H9 (cell line): ENCODE measurements around the gene TNFAIP2. TPM values are rescaled to one million over a fixed set of nuclear protein-coding genes. Genes with fewer than 3 reads are reported as not detected.
A peak's percentile ranks its signal among the peaks of the same experiment; 100 is the strongest.

Experiments
- DNase-seq: peaks from one replicate; pipeline ENCODE4 v3.0.0-alpha.2; 2017
- H2AFZ ChIP-seq: one replicate; pipeline ENCODE4 v1.6.1; 2013; ENCODE audit warnings: mild to moderate bottlenecking, low read length, control low read depth, moderate library complexity
- H2AK5ac ChIP-seq: 2 replicates; pipeline ENCODE4 v1.6.1; 2013; ENCODE audit warnings: low read length, control low read depth, mixed read lengths; ENCODE audit not compliant: insufficient read length
- H2BK120ac ChIP-seq: one replicate; pipeline ENCODE4 v1.6.1; 2013; ENCODE audit warnings: low read depth, mild to moderate bottlenecking, low read length, control low read depth, inconsistent platforms; ENCODE audit not compliant: poor library complexity, severe bottlenecking
- H2BK12ac ChIP-seq: 2 replicates; pipeline ENCODE4 v1.6.1; 2013; ENCODE audit warnings: low read length, control low read depth, mixed read lengths, low read depth; ENCODE audit not compliant: insufficient read length
- H2BK15ac ChIP-seq: 2 replicates; pipeline ENCODE4 v1.6.1; 2013; ENCODE audit warnings: low read depth, low read length, control low read depth
- H2BK20ac ChIP-seq: one replicate; pipeline ENCODE4 v1.6.1; 2013; ENCODE audit warnings: low read depth, mild to moderate bottlenecking, low read length, control low read depth, inconsistent platforms; ENCODE audit not compliant: poor library complexity, severe bottlenecking
- H2BK5ac ChIP-seq: 2 replicates; pipeline ENCODE4 v1.6.1; 2013; ENCODE audit warnings: low read length, control low read depth, mixed read lengths; ENCODE audit not compliant: insufficient read length
- H3K14ac ChIP-seq: 2 replicates; pipeline ENCODE4 v1.6.1; 2013; ENCODE audit warnings: low read length, control low read depth; ENCODE audit not compliant: insufficient read depth
- H3K18ac ChIP-seq: 2 replicates; pipeline ENCODE4 v1.6.1; 2013; ENCODE audit warnings: low read depth, mild to moderate bottlenecking, mixed read lengths, low read length, control low read depth; ENCODE audit not compliant: insufficient read length
- H3K23ac ChIP-seq: 2 replicates; pipeline ENCODE4 v1.6.1; 2013; ENCODE audit warnings: low read length, control low read depth, mixed read lengths, low read depth; ENCODE audit not compliant: insufficient read length
- H3K23me2 ChIP-seq: 2 replicates; pipeline ENCODE4 v1.6.1; 2013; ENCODE audit warnings: low read depth, mild to moderate bottlenecking, mixed read lengths, low read length, control low read depth; ENCODE audit not compliant: insufficient read length, poor library complexity, severe bottlenecking
- H3K27ac ChIP-seq: 2 replicates; pipeline ENCODE4 v1.5.1; 2013; ENCODE audit warnings: low read length, control low read depth, mixed read lengths, low read depth; ENCODE audit not compliant: insufficient read length
- H3K27me3 ChIP-seq: 2 replicates; pipeline ENCODE4 v1.6.1; 2013; ENCODE audit warnings: low read length, control low read depth, inconsistent platforms; ENCODE audit not compliant: insufficient read depth
- H3K4ac ChIP-seq: 2 replicates; pipeline ENCODE4 v1.6.1; 2013; ENCODE audit warnings: low read depth, mild to moderate bottlenecking, control low read depth, inconsistent platforms, low read length, moderate library complexity
- H3K4me1 ChIP-seq: 2 replicates; pipeline ENCODE4 v1.6.1; 2013; ENCODE audit warnings: low read length, control low read depth, inconsistent platforms; ENCODE audit not compliant: insufficient read depth
- H3K4me2 ChIP-seq: 2 replicates; pipeline ENCODE4 v1.6.1; 2013; ENCODE audit warnings: low read length, control low read depth, mixed read lengths; ENCODE audit not compliant: insufficient read length, insufficient read depth
- H3K56ac ChIP-seq: 2 replicates; pipeline ENCODE4 v1.6.1; 2013; ENCODE audit warnings: low read depth, mild to moderate bottlenecking, mixed read lengths, low read length, control low read depth; ENCODE audit not compliant: insufficient read length
- H3K79me1 ChIP-seq: 2 replicates; pipeline ENCODE4 v1.6.1; 2013; ENCODE audit warnings: low read depth, mild to moderate bottlenecking, moderate library complexity, low read length, control low read depth, inconsistent platforms; ENCODE audit not compliant: insufficient read depth, poor library complexity, severe bottlenecking
- H3K79me2 ChIP-seq: 2 replicates; pipeline ENCODE4 v1.6.1; 2013; ENCODE audit warnings: low read length, control low read depth, inconsistent platforms; ENCODE audit not compliant: insufficient read depth
- H3K9ac ChIP-seq: 2 replicates; pipeline ENCODE4 v1.6.1; 2013; ENCODE audit warnings: low read length, control low read depth, mixed read lengths; ENCODE audit not compliant: insufficient read length; ENCODE audit errors: extremely low read depth
- H3K9me3 ChIP-seq: one replicate; pipeline ENCODE4 v1.6.1; 2013; ENCODE audit warnings: low read depth, low read length, inconsistent platforms; ENCODE audit not compliant: control insufficient read depth
- H3T11ph ChIP-seq: one replicate; pipeline ENCODE4 v1.6.1; 2013; ENCODE audit warnings: mild to moderate bottlenecking, low read length, control low read depth, inconsistent platforms
- H4K20me1 ChIP-seq: one replicate; pipeline ENCODE4 v1.6.1; 2013; ENCODE audit not compliant: control insufficient read depth, insufficient read length, insufficient read depth
- H4K5ac ChIP-seq: 2 replicates; pipeline ENCODE4 v1.6.1; 2013; ENCODE audit warnings: low read depth, mild to moderate bottlenecking, mixed read lengths, low read length, control low read depth; ENCODE audit not compliant: insufficient read length
- H4K8ac ChIP-seq: replicated peaks from 2 replicates; pipeline ENCODE4 v1.6.1; 2013; ENCODE audit warnings: low read length, control low read depth, mixed read lengths, low read depth; ENCODE audit not compliant: insufficient read length
- H4K91ac ChIP-seq: 2 replicates; pipeline ENCODE4 v1.6.1; 2013; ENCODE audit warnings: low read depth, mild to moderate bottlenecking, moderate library complexity, mixed read lengths, low read length, control low read depth; ENCODE audit not compliant: insufficient read length
- H3K27ac Mint-ChIP-seq, 3 experiments: 2 replicates in 2 of 3; 3 replicates in 1 of 3; pipeline ENCODE4 v1.8.0; 2020 to 2021; ENCODE audit warnings: mixed read lengths in 3 of 3, mild to moderate bottlenecking in 1 of 3, moderate library complexity in 1 of 3
- H3K27me3 Mint-ChIP-seq: 2 replicates; pipeline ENCODE4 v1.8.0; 2021; ENCODE audit warnings: low read depth, mild to moderate bottlenecking, moderate library complexity, mixed read lengths
- H3K36me3 Mint-ChIP-seq, 3 experiments: 2 replicates in 2 of 3; 3 replicates in 1 of 3; pipeline ENCODE4 v1.8.0; 2020 to 2021; ENCODE audit warnings: low read depth in 3 of 3, mixed read lengths in 3 of 3; ENCODE audit not compliant: insufficient read depth in 1 of 3
- H3K4me1 Mint-ChIP-seq, 2 experiments: 2 replicates each; pipeline ENCODE4 v1.8.0; 2020; ENCODE audit warnings: mixed read lengths in 2 of 2
- H3K4me3 Mint-ChIP-seq, 2 experiments: 2 replicates in 1 of 2; 3 replicates in 1 of 2; pipeline ENCODE4 v1.8.0; 2020 to 2021; ENCODE audit warnings: mild to moderate bottlenecking in 2 of 2, mixed read lengths in 2 of 2, moderate library complexity in 1 of 2
- H3K9me3 Mint-ChIP-seq, 2 experiments: 2 replicates in 1 of 2; 3 replicates in 1 of 2; pipeline ENCODE4 v1.8.0; 2020; ENCODE audit warnings: mild to moderate bottlenecking in 2 of 2, mixed read lengths in 2 of 2, moderate library complexity in 1 of 2
- CTCF ChIP-seq: fragments of 200-600 bp; sonication (generic); conservative IDR thresholded peaks from 3 replicates; pipeline ENCODE4 v1.8.0; 2021; ENCODE audit warnings: antibody characterized with exemption, mild to moderate bottlenecking
- WGBS: extraction: QIAGEN DNeasy Blood & Tissue Kit; methylation state at CpG from one replicate; pipeline ENCODE4 v1.1.7; 2013; ENCODE audit warnings: missing lambda C conversion rate, low lambda C conversion rate, mixed read lengths; ENCODE audit not compliant: insufficient read length; ENCODE audit errors: extremely low coverage; 5-methylcytosine and 5-hydroxymethylcytosine counted together
- total RNA-seq: library from RNA; stranded (reverse); gene quantifications from 2 replicates; pipeline ENCODE4 v1.2.1, GENCODE V29; 2021

The TNFAIP2 gene
- total RNA-seq, 1 experiment from 2014 or later = 29.3 TPM

DNA sequence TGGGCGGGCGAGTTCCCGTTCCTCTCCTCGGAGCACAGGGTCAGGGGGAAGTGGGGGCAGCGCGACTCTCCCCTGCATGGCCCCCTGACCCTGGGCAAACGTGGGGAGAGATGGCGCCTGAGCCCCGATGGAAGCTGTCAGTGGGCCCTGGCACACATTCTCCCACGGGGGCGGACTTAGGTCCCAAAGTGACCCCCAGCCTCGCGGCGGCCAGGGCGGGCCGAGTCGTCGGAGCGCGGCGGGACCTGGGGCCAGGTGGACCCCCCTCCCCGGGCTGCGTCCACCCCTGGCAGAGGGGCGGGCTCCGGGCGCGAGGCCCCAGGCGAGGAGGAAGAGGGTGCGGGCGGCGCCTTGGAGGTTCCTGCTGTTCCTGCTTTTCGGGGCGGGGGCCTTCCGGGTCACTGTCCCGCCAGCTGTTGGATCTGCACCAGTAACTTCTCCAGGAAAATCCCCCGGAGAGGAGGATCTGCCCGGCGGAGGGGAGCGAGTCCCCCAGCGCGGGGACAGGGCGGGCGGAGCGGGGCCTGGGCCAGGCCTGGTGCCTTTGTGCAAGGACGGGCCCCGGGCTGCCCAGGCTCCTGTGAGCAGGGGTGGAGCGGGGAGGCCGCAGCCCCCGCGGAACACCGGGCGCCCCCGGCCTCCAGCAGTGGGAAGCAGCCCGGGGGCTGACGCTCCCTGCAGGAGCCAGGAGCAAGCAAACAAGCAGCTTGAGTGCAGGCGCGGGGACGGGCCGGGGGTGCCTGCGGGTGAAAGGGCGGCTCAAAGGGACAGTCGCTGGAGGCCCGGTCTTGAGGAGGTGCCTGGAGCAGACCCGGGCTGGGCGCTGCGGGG lies 15.3 kb downstream of the TNFAIP2 start:
- Mint-ChIP-seq H3K4me3 (peak overlapping the region; percentile 62 to 78), H3K36me3 (peaks cover 4 to 22% (median 10%) of the 10 kb centered on the region in 3 experiments; a peak in 6 of 7 replicates), H3K27me3 (peaks cover 13% of the 10 kb centered on the region), H3K9me3 (no peaks in the 10 kb centered on the region; a peak in 2 of 5 replicates), H3K4me1 (peaks cover 27 to 39% of the 10 kb centered on the region in 2 experiments), H3K27ac (peak overlapping the region in 1 of 3 experiments; percentile 49; a peak in 1 of 7 replicates)
- Histone ChIP-seq H4K91ac (no peak overlapping the region), H3K4ac (no peak overlapping the region), H3K9ac (no peak overlapping the region), H2BK20ac (no peak overlapping the region), H2AFZ (no peak overlapping the region), H3K79me2 (no peaks in the 10 kb centered on the region), H2BK15ac (no peak overlapping the region), H2BK12ac (no peak overlapping the region), H4K5ac (no peak overlapping the region), H3K56ac (no peak overlapping the region), H3K9me3 (no peaks in the 10 kb centered on the region), H2BK5ac (no peak overlapping the region), H3K18ac (peak overlapping the region; percentile 39), H4K20me1 (no peaks in the 10 kb centered on the region), H3K4me1 (no peaks in the 10 kb centered on the region; the same call in 1 of the 2 replicates), H4K8ac (no peak overlapping the region), H3K79me1 (no peaks in the 10 kb centered on the region), H2BK120ac (no peak overlapping the region), H3K4me2 (peak overlapping the region; percentile 53), H3K23me2 (peaks cover 8% of the 10 kb centered on the region), H3K14ac (peak overlapping the region; percentile 67), H3K27ac (no peak overlapping the region), H3K23ac (no peak overlapping the region), H3K27me3 (no peaks in the 10 kb centered on the region), H2AK5ac (no peak overlapping the region), H3T11ph (no peak overlapping the region)
- WGBS = no CpG with 5 or more reads among the region's 66 CpGs
- no peak for TF ChIP-seq CTCF
- DNase-seq = peak; percentile 62
